Measurements from ENCODE around the gene FBXO11.
"Not testable (repeated sequence)": the region's sequence is repeated elsewhere in the genome, so short reads cannot be mapped to it uniquely, and the experiment has no call there.

FBXO11 gene

GRCh38 chr2:47935071-47935470 lies 28.8 kb upstream of the FBXO11 start:
- H3K27ac ChIP-seq: no peak overlapping the region
- no peak for TF ChIP-seq CTCF (conservative IDR thresholded peaks at IDR 0.05)
- no peak for TF ChIP-seq ZFX (IDR thresholded peaks at IDR 0.05)

- TF ChIP-seq ZFX (IDR thresholded peaks at IDR 0.05): no peak
- no peak overlapping the region for H3K27ac ChIP-seq
These were observed 11.7 kb upstream of the FBXO11 start for GRCh38 chr2:47918043-47918442.

GRCh38 chr2:47917276-47917961 lies 11.1 kb upstream of the FBXO11 start:
- H3K27ac ChIP-seq: no peak overlapping the region
- TF ChIP-seq ZFX (IDR thresholded peaks at IDR 0.05): no peak
- TF ChIP-seq CTCF (conservative IDR thresholded peaks at IDR 0.05): no peak

GRCh38 chr2:47916412-47916811 lies 10.1 kb upstream of the FBXO11 start:
- TF ChIP-seq ZFX (IDR thresholded peaks at IDR 0.05) (no peak), CTCF (conservative IDR thresholded peaks at IDR 0.05) (no peak)
- H3K27ac ChIP-seq: no peak overlapping the region

GRCh38 chr2:47910662-47911061 lies 4.4 kb upstream of the FBXO11 start:
- H3K27ac ChIP-seq: not testable (repeated sequence)

- no peak for TF ChIP-seq ZFX (IDR thresholded peaks at IDR 0.05)
- no peak for TF ChIP-seq CTCF (conservative IDR thresholded peaks at IDR 0.05)
- no peak overlapping the region for H3K27ac ChIP-seq
These were observed 2.4 kb upstream of the FBXO11 start for GRCh38 chr2:47908682-47909081.

- peak overlapping the region; percentile 98 for H3K27ac ChIP-seq
- TF ChIP-seq CTCF (conservative IDR thresholded peaks at IDR 0.05): peak; percentile 53
- no peak for TF ChIP-seq ZFX (IDR thresholded peaks at IDR 0.05)
These were observed 912 bp upstream of the FBXO11 start for GRCh38 chr2:47907039-47907781.

- H3K27ac ChIP-seq: peak overlapping the region; percentile 98
- TF ChIP-seq ZFX (IDR thresholded peaks at IDR 0.05) (peak; percentile 68), CTCF (conservative IDR thresholded peaks at IDR 0.05) (no peak)
These were observed 727 bp downstream of the FBXO11 start for GRCh38 chr2:47905386-47906156.
